ENCODE results near the gene YKT6. TPM values are rescaled to one million over a fixed set of nuclear protein-coding genes. Genes with fewer than 3 reads are reported as not detected.

YKT6 gene
- total RNA-seq, 4 donors from 2014 or later = 46.6 to 80.1 (median 68.0) TPM

DNA sequence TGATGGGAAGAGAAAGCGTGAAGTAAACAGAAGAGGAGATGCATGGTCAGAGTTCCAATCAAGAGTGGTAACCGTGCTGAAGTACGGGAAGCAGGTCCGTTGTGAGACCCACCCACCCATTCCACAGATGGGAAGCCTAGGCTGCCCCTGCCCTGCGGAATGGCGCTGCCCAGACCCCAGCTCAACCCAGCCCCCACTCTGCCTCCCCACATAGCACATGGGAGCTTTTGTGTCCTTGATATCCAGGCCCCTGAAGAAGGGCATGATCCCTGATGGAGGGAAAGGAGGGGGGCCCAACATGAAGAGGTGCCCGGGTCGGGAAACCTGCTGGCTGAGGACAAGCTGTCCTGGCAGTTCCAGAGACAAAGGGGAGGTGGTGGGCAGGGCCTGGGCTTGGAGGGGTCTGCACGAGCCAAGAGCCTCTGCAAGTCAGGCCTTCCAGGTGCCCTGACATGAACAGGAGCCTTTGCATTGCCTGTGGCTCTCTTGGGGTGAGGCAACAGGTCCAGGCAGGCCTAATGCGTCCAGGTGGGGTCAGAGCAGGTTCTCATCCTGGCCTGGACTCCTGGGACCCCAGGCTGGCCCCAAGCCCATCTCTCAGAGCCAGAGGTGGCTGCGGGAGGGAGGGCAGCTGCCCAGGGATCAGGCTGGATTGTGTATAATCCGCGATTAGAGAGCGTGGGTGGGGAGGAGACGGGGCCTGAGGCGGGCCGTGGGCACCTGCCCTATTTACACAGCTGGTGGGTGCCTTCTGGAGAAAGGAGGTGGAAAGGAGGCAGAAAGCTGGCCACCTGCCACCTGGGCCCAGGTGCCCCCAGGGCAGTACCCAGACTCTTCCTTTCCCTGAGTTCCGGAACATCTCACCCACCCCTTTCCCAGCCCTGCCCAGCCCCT, 23.5 kb downstream of the YKT6 start:
- peaks cover 22% of the 10 kb centered on the region for H3K27me3 ChIP-seq
- H3K36me3 ChIP-seq = no peaks in the 10 kb centered on the region
- no peak for DNase-seq
- TF ChIP-seq EP300 (IDR thresholded peaks at IDR 0.05; ENCODE audit: low read depth) (no peak), POLR2AphosphoS5 (IDR thresholded peaks at IDR 0.05) (no peak), POLR2A (IDR thresholded peaks at IDR 0.05) (no peak)
- TF ChIP-seq, protein P1, sequence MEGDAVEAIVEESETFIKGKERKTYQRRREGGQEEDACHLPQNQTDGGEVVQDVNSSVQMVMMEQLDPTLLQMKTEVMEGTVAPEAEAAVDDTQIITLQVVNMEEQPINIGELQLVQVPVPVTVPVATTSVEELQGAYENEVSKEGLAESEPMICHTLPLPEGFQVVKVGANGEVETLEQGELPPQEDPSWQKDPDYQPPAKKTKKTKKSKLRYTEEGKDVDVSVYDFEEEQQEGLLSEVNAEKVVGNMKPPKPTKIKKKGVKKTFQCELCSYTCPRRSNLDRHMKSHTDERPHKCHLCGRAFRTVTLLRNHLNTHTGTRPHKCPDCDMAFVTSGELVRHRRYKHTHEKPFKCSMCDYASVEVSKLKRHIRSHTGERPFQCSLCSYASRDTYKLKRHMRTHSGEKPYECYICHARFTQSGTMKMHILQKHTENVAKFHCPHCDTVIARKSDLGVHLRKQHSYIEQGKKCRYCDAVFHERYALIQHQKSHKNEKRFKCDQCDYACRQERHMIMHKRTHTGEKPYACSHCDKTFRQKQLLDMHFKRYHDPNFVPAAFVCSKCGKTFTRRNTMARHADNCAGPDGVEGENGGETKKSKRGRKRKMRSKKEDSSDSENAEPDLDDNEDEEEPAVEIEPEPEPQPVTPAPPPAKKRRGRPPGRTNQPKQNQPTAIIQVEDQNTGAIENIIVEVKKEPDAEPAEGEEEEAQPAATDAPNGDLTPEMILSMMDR (IDR thresholded peaks at IDR 0.05) = no peak
- WGBS, 2 donors (ENCODE audit: low coverage in 1 of 2) = 50 to 58% methylated on average over 1 to 16 of the region's 18 CpGs
- H3K9me3 ChIP-seq = no peaks in the 10 kb centered on the region
- in situ Hi-C loops (cut with MboI; ENCODE audit: low pct_ligation_motif_present in 1 of 4, low pct_unique_long_range_greater_than_20kb in 1 of 4, low sequenced_read_pairs in 3 of 4) (no loop called here), intact Hi-C loops (cut with DNase I; ENCODE audit: low total_unique reads) (no loop called here)
- H3K4me1 ChIP-seq = no peaks in the 10 kb centered on the region
- no peak overlapping the region for H3K27ac ChIP-seq
- H3K4me3 ChIP-seq = no peak overlapping the region

DNA sequence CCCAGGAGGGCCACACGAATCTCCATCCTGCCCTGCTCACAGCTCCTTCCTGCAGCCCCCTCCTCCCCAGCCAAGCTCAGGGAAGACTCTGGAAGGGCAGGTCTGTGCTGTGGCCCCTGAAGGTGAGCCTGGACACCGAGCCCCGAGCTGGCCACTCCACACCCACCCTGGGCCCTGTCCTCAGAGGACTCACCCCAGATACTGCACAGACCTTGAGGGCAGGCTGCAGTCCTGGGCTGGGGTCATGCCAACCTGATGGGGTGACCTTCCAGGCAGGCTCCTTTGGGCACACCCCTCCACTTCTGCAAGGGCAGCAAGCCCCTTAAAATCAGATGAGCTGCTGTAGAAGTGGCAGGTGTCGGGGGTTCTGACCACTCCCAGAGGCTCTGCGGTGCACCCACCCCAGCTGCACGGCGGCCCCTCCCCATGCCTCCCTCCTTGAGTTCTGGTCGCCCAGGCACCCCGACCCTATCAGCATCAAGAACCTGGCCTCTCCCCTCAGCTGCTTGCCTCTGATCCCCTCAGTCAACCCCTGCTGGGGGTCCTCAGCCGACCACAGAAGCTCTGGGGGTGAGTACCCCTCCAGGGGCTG, 24.3 kb downstream of the YKT6 start:
- Histone ChIP-seq H3K27ac (no peak overlapping the region), H3K4me1 (no peaks in the 10 kb centered on the region), H3K9me3 (no peaks in the 10 kb centered on the region), H3K4me3 (no peak overlapping the region), H3K36me3 (no peaks in the 10 kb centered on the region), H3K27me3 (peaks cover 22% of the 10 kb centered on the region)
- in situ Hi-C loops (cut with MboI; ENCODE audit: low pct_ligation_motif_present in 1 of 4, low pct_unique_long_range_greater_than_20kb in 1 of 4, low sequenced_read_pairs in 3 of 4) (loop anchor here in 3 of 4 donors (25.0 kb wide), 2 partner anchors 262 to 337 kb away; partner anchors contain the start of genes NUDCD3 (in 2 of the 3) and DDX56 (in 1 of the 3)), intact Hi-C loops (cut with DNase I; ENCODE audit: low total_unique reads) (no loop called here)
- no peak for DNase-seq
- TF ChIP-seq EP300 (IDR thresholded peaks at IDR 0.05; ENCODE audit: low read depth) (no peak), POLR2AphosphoS5 (IDR thresholded peaks at IDR 0.05) (no peak), POLR2A (IDR thresholded peaks at IDR 0.05) (no peak)
- WGBS, 2 donors (ENCODE audit: low coverage in 1 of 2) = 67% methylated on average over 10 of the region's 10 CpGs; no CpG with 5 or more reads in 1 of the 2 donors

DNA sequence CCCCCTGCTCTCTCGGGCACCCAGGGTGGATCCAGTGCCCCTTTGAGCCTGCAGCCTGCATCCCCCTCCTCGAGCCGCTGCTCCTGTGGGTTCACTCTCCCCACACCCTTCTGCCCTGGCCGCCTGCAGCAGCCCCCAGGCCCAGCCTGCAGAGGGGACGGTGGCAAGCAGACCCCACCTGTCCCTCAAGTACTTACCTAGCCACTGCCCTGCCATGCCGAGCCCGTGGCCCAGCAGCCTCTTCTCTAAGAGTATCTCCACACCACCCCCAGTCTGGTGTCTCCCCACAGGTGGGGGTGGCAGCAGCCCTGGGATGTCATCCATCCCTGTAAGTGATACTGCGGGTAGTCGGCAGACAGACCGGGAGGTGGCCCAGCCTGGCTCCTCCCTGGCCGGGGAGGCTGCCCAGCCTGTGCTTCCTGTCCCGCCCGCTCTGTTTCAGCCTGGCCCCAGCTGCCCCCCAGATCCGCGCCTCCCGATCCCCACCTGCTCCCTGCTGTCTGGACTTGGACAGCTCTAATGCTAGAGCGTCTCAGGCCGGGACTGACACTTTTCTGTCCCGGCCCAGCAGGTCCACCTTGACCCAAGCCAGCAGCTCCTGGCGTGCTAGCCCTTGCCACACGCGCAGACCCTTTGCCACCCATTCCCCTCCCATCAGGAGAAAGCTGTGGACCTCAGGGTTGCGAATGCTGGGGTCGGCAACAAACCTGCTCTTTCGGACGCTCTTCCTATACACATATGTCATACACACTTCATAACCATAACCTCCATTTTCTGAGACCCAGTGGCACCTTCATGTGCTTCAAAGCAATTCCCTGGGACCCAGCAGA, 25.0 kb downstream of the YKT6 start:
- Histone ChIP-seq H3K27ac (no peak overlapping the region), H3K4me3 (no peak overlapping the region), H3K4me1 (no peaks in the 10 kb centered on the region), H3K9me3 (no peaks in the 10 kb centered on the region), H3K27me3 (peaks cover 22% of the 10 kb centered on the region), H3K36me3 (no peaks in the 10 kb centered on the region)
- in situ Hi-C loops (cut with MboI; ENCODE audit: low pct_ligation_motif_present in 1 of 4, low pct_unique_long_range_greater_than_20kb in 1 of 4, low sequenced_read_pairs in 3 of 4) = loop anchor here in 3 of 4 donors (25.0 kb wide), 2 partner anchors 262 to 337 kb away; partner anchors contain the start of genes NUDCD3 (in 2 of the 3) and DDX56 (in 1 of the 3)
- TF ChIP-seq POLR2AphosphoS5 (IDR thresholded peaks at IDR 0.05) (no peak), POLR2A (IDR thresholded peaks at IDR 0.05) (no peak)
- intact Hi-C loops (cut with DNase I; ENCODE audit: low total_unique reads) = no loop called here
- no peak for DNase-seq
- 72 to 84% methylated on average over 9 to 19 of the region's 26 CpGs for WGBS, 2 donors (ENCODE audit: low coverage in 1 of 2)

DNA sequence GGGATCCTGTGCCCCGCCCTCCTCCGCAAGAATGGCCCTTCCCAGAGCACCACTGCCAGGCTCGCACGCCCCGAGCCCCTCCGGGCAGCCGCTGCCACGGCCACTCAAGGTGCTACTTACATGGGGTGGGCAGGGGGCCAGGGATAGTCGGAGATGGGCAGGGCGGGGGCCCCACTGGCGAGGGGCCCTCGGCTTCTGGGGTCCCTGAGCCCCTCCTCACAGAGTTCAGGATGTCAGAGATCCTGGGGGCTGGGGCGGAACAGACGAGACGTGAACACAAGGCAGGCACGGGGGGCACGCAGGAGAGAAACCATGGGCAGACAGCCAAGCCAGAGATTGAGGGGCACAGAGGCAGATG, 25.6 kb downstream of the YKT6 start:
- no peak overlapping the region for H3K4me3 ChIP-seq
- TF ChIP-seq, protein P1 (IDR thresholded peaks at IDR 0.05) = no peak
- TF ChIP-seq EP300 (IDR thresholded peaks at IDR 0.05; ENCODE audit: low read depth) = no peak
- no peak for TF ChIP-seq POLR2AphosphoS5 (IDR thresholded peaks at IDR 0.05)
- no peak for TF ChIP-seq POLR2A (IDR thresholded peaks at IDR 0.05)
- DNase-seq = no peak
- peaks cover 22% of the 10 kb centered on the region for H3K27me3 ChIP-seq
- no peak overlapping the region for H3K27ac ChIP-seq
- in situ Hi-C loops (cut with MboI; ENCODE audit: low pct_ligation_motif_present in 1 of 4, low pct_unique_long_range_greater_than_20kb in 1 of 4, low sequenced_read_pairs in 3 of 4) (loop anchor here in 3 of 4 donors (25.0 kb wide), 2 partner anchors 261 to 336 kb away; partner anchors contain the start of genes NUDCD3 (in 2 of the 3) and DDX56 (in 1 of the 3)), intact Hi-C loops (cut with DNase I; ENCODE audit: low total_unique reads) (no loop called here)
- no peaks in the 10 kb centered on the region for H3K9me3 ChIP-seq
- WGBS, 2 donors (ENCODE audit: low coverage in 1 of 2) = 50 to 60% methylated on average over 5 to 12 of the region's 17 CpGs
- no peaks in the 10 kb centered on the region for H3K4me1 ChIP-seq
- H3K36me3 ChIP-seq = no peaks in the 10 kb centered on the region

Data from transverse colon (tissue), 4 donors.